ENCODE data around the gene CD7. TPM values are rescaled to one million over a fixed set of nuclear protein-coding genes. Genes with fewer than 3 reads are reported as not detected.
"Not testable (repeated sequence)": the region's sequence is repeated elsewhere in the genome, so short reads cannot be mapped to it uniquely, and the experiment has no call there.

The CD7 gene
- total and polyA plus RNA-seq, 2 donors (not counting 3 experiments of a cell fraction or from before 2014, with no cell fraction given), result not detected

- H3K27ac ChIP-seq (ENCODE audit: insufficient read depth, low read depth, low read length), result no peak overlapping the region
- CTCF ChIA-PET, result interaction anchor here (0.8 to 1.4 kb wide), 4 partner anchors 11 to 63 kb away, joined by 3 to 5 read pairs (median 4); no protein-coding TSS in a partner anchor
- TF ChIP-seq POLR2A (IDR thresholded peaks at IDR 0.05; ENCODE audit: low read depth, low read length), result no peak
- no peak for TF ChIP-seq CTCF (IDR thresholded peaks at IDR 0.05; ENCODE audit: extremely low read depth in 1 of 2, insufficient read depth in 1 of 2, low read depth in 1 of 2, low read length in 2 of 2)
- no peak for TF ChIP-seq GATA2 (IDR thresholded peaks at IDR 0.05; ENCODE audit: insufficient read depth, insufficient read length, low read depth, low read length)
- TF ChIP-seq FOS (IDR thresholded peaks at IDR 0.05; ENCODE audit: borderline replicate concordance, insufficient read depth, low read length), result no peak
- TF ChIP-seq EZH2 (IDR thresholded peaks at IDR 0.05; ENCODE audit: borderline replicate concordance, low read depth, low read length, severe bottlenecking), result no peak
- TF ChIP-seq POLR2AphosphoS5 (IDR thresholded peaks at IDR 0.05; ENCODE audit: insufficient read depth, low read depth, low read length), result no peak
- no peak for TF ChIP-seq MYC (IDR thresholded peaks at IDR 0.05; ENCODE audit: low read depth, low read length)
- TF ChIP-seq JUN (IDR thresholded peaks at IDR 0.05; ENCODE audit: borderline replicate concordance, insufficient read depth, insufficient read length, low read depth), result no peak
- TF ChIP-seq MAX (IDR thresholded peaks at IDR 0.05; ENCODE audit: insufficient read depth, insufficient read length), result no peak
- no peaks in the 10 kb centered on the region for H4K20me1 ChIP-seq (replicated peaks; ENCODE audit: control insufficient read depth, extremely low read depth, insufficient read depth, low read length)
- intact Hi-C loops (cut with micrococcal nuclease) (no loop called here), dilution Hi-C loops (cut with MboI; ENCODE audit: extremely low pct_ligation_motif_present, low sequenced_read_pairs) (no loop called here)
- no peaks in the 10 kb centered on the region for H3K9me1 ChIP-seq (replicated peaks; ENCODE audit: control insufficient read depth, extremely low read depth, insufficient read depth, low read length)
- no TSS peak for BruUV-seq (replicated peaks)
- DNase-seq (ENCODE audit: low read depth, low spot score) (no peak), FAIRE-seq (no peak)
- POLR2A ChIA-PET, result no interaction called here
- H3K4me2 ChIP-seq (ENCODE audit: insufficient read depth, low read length), result no peak overlapping the region
- H3K79me2 ChIP-seq (ENCODE audit: control insufficient read depth, insufficient read depth, low read length), result no peaks in the 10 kb centered on the region
- no peak overlapping the region for H3K9ac ChIP-seq (replicated peaks; ENCODE audit: extremely low read depth, insufficient read depth, low read length)
- no peaks in the 10 kb centered on the region for H3K36me3 ChIP-seq (ENCODE audit: control insufficient read depth in 2 of 2, extremely low read depth in 1 of 2, insufficient read depth in 2 of 2, low read length in 2 of 2)
- no peak overlapping the region for H2AFZ ChIP-seq (ENCODE audit: low read depth, low read length)
- peaks cover 2% of the 10 kb centered on the region for H3K4me1 ChIP-seq (ENCODE audit: control insufficient read depth, extremely low read depth, insufficient read depth, low read length)
- no peaks in the 10 kb centered on the region for H3K9me3 ChIP-seq (replicated peaks; ENCODE audit: control insufficient read depth, insufficient read depth, low read length)
- no peak overlapping the region for H3K4me3 ChIP-seq (replicated peaks in 1 of 3; ENCODE audit: insufficient read depth in 1 of 3, low read depth in 1 of 3, low read length in 3 of 3)
- H3K27me3 ChIP-seq (ENCODE audit: control insufficient read depth in 2 of 2, insufficient read depth in 2 of 2, low read length in 2 of 2), result no peaks in the 10 kb centered on the region
Observed at GRCh38 chr17:82361885-82362633, 44.7 kb upstream of the CD7 start.

- H3K4me2 ChIP-seq (ENCODE audit: insufficient read depth, low read length); dilution Hi-C loops (cut with MboI; ENCODE audit: extremely low pct_ligation_motif_present, low sequenced_read_pairs); H3K9me1 ChIP-seq (replicated peaks; ENCODE audit: control insufficient read depth, extremely low read depth, insufficient read depth, low read length); H2AFZ ChIP-seq (ENCODE audit: low read depth, low read length); FAIRE-seq; H3K4me3 ChIP-seq (replicated peaks in 1 of 3; ENCODE audit: insufficient read depth in 1 of 3, low read depth in 1 of 3, low read length in 3 of 3); BruUV-seq (replicated peaks); H3K9me3 ChIP-seq (replicated peaks; ENCODE audit: control insufficient read depth, insufficient read depth, low read length); CTCF ChIA-PET; H4K20me1 ChIP-seq (replicated peaks; ENCODE audit: control insufficient read depth, extremely low read depth, insufficient read depth, low read length); H3K9ac ChIP-seq (replicated peaks; ENCODE audit: extremely low read depth, insufficient read depth, low read length); H3K27me3 ChIP-seq (ENCODE audit: control insufficient read depth in 2 of 2, insufficient read depth in 2 of 2, low read length in 2 of 2); H3K36me3 ChIP-seq (ENCODE audit: control insufficient read depth in 2 of 2, extremely low read depth in 1 of 2, insufficient read depth in 2 of 2, low read length in 2 of 2); H3K4me1 ChIP-seq (ENCODE audit: control insufficient read depth, extremely low read depth, insufficient read depth, low read length); H3K27ac ChIP-seq (ENCODE audit: insufficient read depth, low read depth, low read length); intact Hi-C loops (cut with micrococcal nuclease); DNase-seq (ENCODE audit: low read depth, low spot score); POLR2A ChIA-PET; H3K79me2 ChIP-seq (ENCODE audit: control insufficient read depth, insufficient read depth, low read length): not testable (repeated sequence)
Observed at GRCh38 chr17:82359451-82360074, 42.2 kb upstream of the CD7 start.

All from endothelial cell of umbilical vein (primary cell).